CD14-positive monocyte (primary cell): ENCODE data around the gene DPM3. TPM values are rescaled to one million over a fixed set of nuclear protein-coding genes. Genes with fewer than 3 reads are reported as not detected.

Experiments used
- DNase-seq, 3 donors: peaks; one replicate each; pipeline ENCODE4 v3.0.0-alpha.2; 2011 to 2022
- H2AFZ ChIP-seq: 2 replicates; pipeline ENCODE4 v1.6.0; 2012; ENCODE audit warnings: mild to moderate bottlenecking, low read depth, low read length, inconsistent platforms; ENCODE audit not compliant: insufficient read depth, poor library complexity, severe bottlenecking
- H3K27ac ChIP-seq, 2 donors: 1 replicate in 1 of 2; 2 replicates in 1 of 2; pipeline ENCODE4 v1.5.1; 2012 to 2013; ENCODE audit warnings: low read length in 2 of 2, control low read depth in 1 of 2, inconsistent platforms in 1 of 2, low read depth in 1 of 2, mild to moderate bottlenecking in 1 of 2
- H3K27me3 ChIP-seq, 2 donors: one replicate each; pipeline versions ENCODE4 v1.6.0 to v1.6.1; 2011 to 2013; ENCODE audit warnings: low read length in 2 of 2; ENCODE audit not compliant: control insufficient read depth in 2 of 2, insufficient read depth in 2 of 2
- H3K36me3 ChIP-seq, 2 donors: replicated peaks in 1 of 2; 1 replicate in 1 of 2; 2 replicates in 1 of 2; pipeline versions ENCODE4 v1.5.1 to v1.6.1; 2012 to 2013; ENCODE audit warnings: low read length in 2 of 2, control low read depth in 1 of 2, inconsistent platforms in 1 of 2, mild to moderate bottlenecking in 1 of 2; ENCODE audit not compliant: insufficient read depth in 2 of 2, control insufficient read depth in 1 of 2
- H3K4me1 ChIP-seq, 2 donors: 1 replicate in 1 of 2; 2 replicates in 1 of 2; pipeline versions ENCODE4 v1.5.1 to v1.6.1; 2012 to 2013; ENCODE audit warnings: low read length in 2 of 2, control low read depth in 1 of 2, inconsistent platforms in 1 of 2, mild to moderate bottlenecking in 1 of 2, moderate library complexity in 1 of 2; ENCODE audit not compliant: insufficient read depth in 2 of 2, control insufficient read depth in 1 of 2
- H3K4me2 ChIP-seq: replicated peaks from 2 replicates; pipeline ENCODE3; 2012; ENCODE audit warnings: low read length, moderate library complexity, mild to moderate bottlenecking; ENCODE audit not compliant: poor library complexity, severe bottlenecking; ENCODE audit errors: extremely low read depth
- H3K4me3 ChIP-seq, 3 experiments: fragments of 200-600 bp in 1 of 3; sonication (generic) in 1 of 3; replicated peaks in 1 of 3; 1 replicate in 2 of 3; 2 replicates in 1 of 3; pipeline ENCODE4 v1.5.1; 2011 to 2013; ENCODE audit warnings: low read length in 3 of 3, mild to moderate bottlenecking in 3 of 3, control low read depth in 2 of 3, low read depth in 2 of 3, inconsistent platforms in 1 of 3, moderate library complexity in 1 of 3
- H3K79me2 ChIP-seq: 2 replicates; pipeline ENCODE4 v1.6.0; 2012; ENCODE audit warnings: mild to moderate bottlenecking, control low read depth, inconsistent platforms, low read length, moderate library complexity; ENCODE audit not compliant: insufficient read depth
- H3K9ac ChIP-seq: 2 replicates; pipeline ENCODE4 v1.6.0; 2017; ENCODE audit warnings: low read length, mild to moderate bottlenecking; ENCODE audit not compliant: insufficient read depth, poor library complexity, severe bottlenecking
- H3K9me3 ChIP-seq, 2 donors: replicated peaks in 1 of 2; 1 replicate in 1 of 2; 2 replicates in 1 of 2; pipeline versions ENCODE4 v1.5.1 to v1.6.1; 2012 to 2013; ENCODE audit warnings: low read length in 2 of 2, control low read depth in 1 of 2; ENCODE audit not compliant: control insufficient read depth in 1 of 2, insufficient read depth in 1 of 2
- H4K20me1 ChIP-seq: 2 replicates; pipeline ENCODE4 v1.6.0; 2012; ENCODE audit warnings: mild to moderate bottlenecking, low read length, control low read depth, moderate library complexity; ENCODE audit not compliant: insufficient read depth
- H3K27ac Mint-ChIP-seq, 7 donors: one replicate each; pipeline ENCODE4 v1.8.0; 2020; ENCODE audit warnings: mild to moderate bottlenecking in 7 of 7, mixed read lengths in 7 of 7, moderate library complexity in 6 of 7, inconsistent platforms in 2 of 7
- H3K27me3 Mint-ChIP-seq, 3 donors: one replicate each; pipeline ENCODE4 v1.8.0; 2021 to 2022; ENCODE audit warnings: low read depth in 3 of 3, mild to moderate bottlenecking in 3 of 3, mixed read lengths in 3 of 3, moderate library complexity in 3 of 3, inconsistent platforms in 1 of 3
- H3K36me3 Mint-ChIP-seq, 2 donors: one replicate each; pipeline ENCODE4 v1.8.0; 2020; ENCODE audit warnings: mixed read lengths in 2 of 2, inconsistent platforms in 1 of 2, mild to moderate bottlenecking in 1 of 2
- H3K4me1 Mint-ChIP-seq: one replicate; pipeline ENCODE4 v1.8.0; 2020; ENCODE audit warnings: mild to moderate bottlenecking, mixed read lengths
- H3K4me3 Mint-ChIP-seq, 2 donors: one replicate each; pipeline ENCODE4 v1.8.0; 2020; ENCODE audit warnings: mild to moderate bottlenecking in 2 of 2, mixed read lengths in 2 of 2, moderate library complexity in 1 of 2
- H3K9me3 Mint-ChIP-seq, 7 donors: one replicate each; pipeline ENCODE4 v1.8.0; 2020 to 2022; ENCODE audit warnings: mixed read lengths in 7 of 7, mild to moderate bottlenecking in 6 of 7, moderate library complexity in 6 of 7, inconsistent platforms in 2 of 7
- WGBS: methylation state at CpG from one replicate; pipeline ENCODE4 v1.1.5; 2013; ENCODE audit warnings: missing lambda C conversion rate; ENCODE audit not compliant: insufficient coverage; 5-methylcytosine and 5-hydroxymethylcytosine counted together
- intact Hi-C, 2 donors: fragments of 100-400 bp; cut with micrococcal nuclease; formaldehyde crosslinking; loops; one replicate each; pipeline versions ENCODE4 v1.15.0 to v1.15.1; 2023
- polyA plus RNA-seq, 3 donors: library from polyadenylated mRNA; depleted of rRNA in 1 of 3; unstranded in 2 of 3; stranded (reverse) in 1 of 3; fragments of 300-500 nt in 2 of 3; fragments of >200 nt in 1 of 3; fragmentation: Illumina TruSeq in 2 of 3; gene quantifications; 1 replicate in 2 of 3; 2 replicates in 1 of 3; pipeline ENCODE4 v1.2.3, GENCODE V29; 2012 to 2021
- TF ChIP-seq, protein P1 (sequence below): fragments of 200-600 bp; IDR thresholded peaks from one replicate; pipeline ENCODE4 v1.8.0; 2022; ENCODE audit warnings: antibody characterized with exemption, mild to moderate bottlenecking

DPM3 gene
- polyA plus RNA-seq, 3 donors: 99.9 to 141 (median 105) TPM

GRCh38 chr1:155092641-155093040 lies 47.7 kb downstream of the DPM3 start:
- Histone ChIP-seq H2AFZ (no peak overlapping the region), H3K36me3 (no peaks in the 10 kb centered on the region), H3K9ac (no peak overlapping the region), H3K27ac (no peak overlapping the region), H3K9me3 (no peaks in the 10 kb centered on the region), H3K4me3 (no peak overlapping the region), H3K27me3 (peaks cover 0 to 6% of the 10 kb centered on the region in 2 donors), H3K79me2 (no peaks in the 10 kb centered on the region), H3K4me2 (no peak overlapping the region), H4K20me1 (no peaks in the 10 kb centered on the region), H3K4me1 (peaks cover 0 to 7% of the 10 kb centered on the region in 2 donors)
- TF ChIP-seq, protein P1, sequence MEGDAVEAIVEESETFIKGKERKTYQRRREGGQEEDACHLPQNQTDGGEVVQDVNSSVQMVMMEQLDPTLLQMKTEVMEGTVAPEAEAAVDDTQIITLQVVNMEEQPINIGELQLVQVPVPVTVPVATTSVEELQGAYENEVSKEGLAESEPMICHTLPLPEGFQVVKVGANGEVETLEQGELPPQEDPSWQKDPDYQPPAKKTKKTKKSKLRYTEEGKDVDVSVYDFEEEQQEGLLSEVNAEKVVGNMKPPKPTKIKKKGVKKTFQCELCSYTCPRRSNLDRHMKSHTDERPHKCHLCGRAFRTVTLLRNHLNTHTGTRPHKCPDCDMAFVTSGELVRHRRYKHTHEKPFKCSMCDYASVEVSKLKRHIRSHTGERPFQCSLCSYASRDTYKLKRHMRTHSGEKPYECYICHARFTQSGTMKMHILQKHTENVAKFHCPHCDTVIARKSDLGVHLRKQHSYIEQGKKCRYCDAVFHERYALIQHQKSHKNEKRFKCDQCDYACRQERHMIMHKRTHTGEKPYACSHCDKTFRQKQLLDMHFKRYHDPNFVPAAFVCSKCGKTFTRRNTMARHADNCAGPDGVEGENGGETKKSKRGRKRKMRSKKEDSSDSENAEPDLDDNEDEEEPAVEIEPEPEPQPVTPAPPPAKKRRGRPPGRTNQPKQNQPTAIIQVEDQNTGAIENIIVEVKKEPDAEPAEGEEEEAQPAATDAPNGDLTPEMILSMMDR: no peak
- 100% methylated on average over 8 of the region's 12 CpGs for WGBS
- Mint-ChIP-seq H3K4me3 (no peak overlapping the region), H3K36me3 (no peaks in the 10 kb centered on the region), H3K27me3 (peaks cover 5 to 15% (median 11%) of the 10 kb centered on the region in 3 donors), H3K4me1 (peaks cover 6% of the 10 kb centered on the region), H3K27ac (no peak overlapping the region), H3K9me3 (no peaks in the 10 kb centered on the region)
- intact Hi-C loops: loop anchor here in 1 of 2 donors (2.0 to 5.0 kb wide), 2 partner anchors 35 to 74 kb away; partner anchors contain the start of gene EFNA1
- peak in 1 of 3 donors; percentile 2 for DNase-seq

- H3K27ac Mint-ChIP-seq: no peak overlapping the region
- peaks cover 0 to 4% of the 10 kb centered on the region in 2 donors for H3K36me3 Mint-ChIP-seq
- peaks cover 0 to 7% of the 10 kb centered on the region in 2 donors for H3K4me1 ChIP-seq
- H3K27ac ChIP-seq: no peak overlapping the region
- H2AFZ ChIP-seq: no peak overlapping the region
- no peak overlapping the region for H3K4me3 ChIP-seq
- H3K36me3 ChIP-seq: no peaks in the 10 kb centered on the region
- no peaks in the 10 kb centered on the region for H3K79me2 ChIP-seq
- H4K20me1 ChIP-seq: no peaks in the 10 kb centered on the region
- H3K9me3 ChIP-seq: no peaks in the 10 kb centered on the region
- no peak overlapping the region for H3K4me3 Mint-ChIP-seq
- H3K9ac ChIP-seq: no peak overlapping the region
- 97% methylated on average over 5 of the region's 6 CpGs for WGBS
- no peak overlapping the region for H3K4me2 ChIP-seq
- H3K27me3 ChIP-seq: peaks cover 0 to 6% of the 10 kb centered on the region in 2 donors
- H3K9me3 Mint-ChIP-seq: no peaks in the 10 kb centered on the region
- H3K4me1 Mint-ChIP-seq: peaks cover 6% of the 10 kb centered on the region
- no peak for DNase-seq
- TF ChIP-seq, protein P1: no peak
- peaks cover 5 to 15% (median 11%) of the 10 kb centered on the region in 3 donors for H3K27me3 Mint-ChIP-seq
- intact Hi-C loops: loop anchor here in 1 of 2 donors (2.0 to 5.0 kb wide), 2 partner anchors 35 to 75 kb away; partner anchors contain the start of gene EFNA1
These were observed 48.2 kb downstream of the DPM3 start for GRCh38 chr1:155092131-155092530.
